SJCRH30 (cell line): Measurements from ENCODE around the gene MT1X. TPM values are rescaled to one million over a fixed set of nuclear protein-coding genes. Genes with fewer than 3 reads are reported as not detected.
"Not testable (repeated sequence)": the region's sequence is repeated elsewhere in the genome, so short reads cannot be mapped to it uniquely, and the experiment has no call there.

Source experiments
- DNase-seq, 2 experiments: peaks; one replicate each; pipeline ENCODE4 v3.0.0-alpha.2; 2015 to 2020
- H3K27ac ChIP-seq: fragments of 250-450 bp; sonication (Bioruptor Pico); 2 replicates; pipeline ENCODE4 v1.5.1; 2020; ENCODE audit warnings: mild to moderate bottlenecking, moderate library complexity
- H3K27me3 ChIP-seq: fragments of 250-450 bp; sonication (Bioruptor Pico); 2 replicates; pipeline ENCODE4 v1.5.1; 2020; ENCODE audit warnings: mild to moderate bottlenecking, moderate library complexity
- H3K36me3 ChIP-seq: fragments of 250-450 bp; sonication (Bioruptor Pico); 2 replicates; pipeline ENCODE4 v1.5.1; 2020; ENCODE audit warnings: mild to moderate bottlenecking, moderate library complexity
- H3K4me1 ChIP-seq: fragments of 250-450 bp; sonication (Bioruptor Pico); 2 replicates; pipeline ENCODE4 v1.5.1; 2020; ENCODE audit warnings: mild to moderate bottlenecking, moderate library complexity
- H3K4me3 ChIP-seq: fragments of 250-450 bp; sonication (Bioruptor Pico); 2 replicates; pipeline ENCODE4 v1.5.1; 2020; ENCODE audit warnings: mild to moderate bottlenecking, moderate library complexity
- H3K9me3 ChIP-seq: fragments of 250-450 bp; sonication (Bioruptor Pico); replicated peaks from 2 replicates; pipeline ENCODE4 v1.5.1; 2020; ENCODE audit warnings: mild to moderate bottlenecking, moderate library complexity
- total RNA-seq: library from RNA; depleted of rRNA; stranded (reverse); fragments of >200 nt; shearing (Covaris generic); gene quantifications from 2 replicates; pipeline ENCODE4 v1.2.3, GENCODE V29; 2014

Gene MT1X
- total RNA-seq, 1 experiment from 2014 or later, result 97.1 TPM

GRCh38 chr16:56645838-56646237 is 36.4 kb upstream of the MT1X start:
- Histone ChIP-seq H3K27me3 (peaks cover 25% of the 10 kb centered on the region), H3K9me3 (no peaks in the 10 kb centered on the region), H3K4me1 (no peaks in the 10 kb centered on the region), H3K4me3 (no peak overlapping the region), H3K27ac (no peak overlapping the region), H3K36me3 (no peaks in the 10 kb centered on the region; the same call in 1 of the 2 replicates)
- DNase-seq, result no peak

DNA sequence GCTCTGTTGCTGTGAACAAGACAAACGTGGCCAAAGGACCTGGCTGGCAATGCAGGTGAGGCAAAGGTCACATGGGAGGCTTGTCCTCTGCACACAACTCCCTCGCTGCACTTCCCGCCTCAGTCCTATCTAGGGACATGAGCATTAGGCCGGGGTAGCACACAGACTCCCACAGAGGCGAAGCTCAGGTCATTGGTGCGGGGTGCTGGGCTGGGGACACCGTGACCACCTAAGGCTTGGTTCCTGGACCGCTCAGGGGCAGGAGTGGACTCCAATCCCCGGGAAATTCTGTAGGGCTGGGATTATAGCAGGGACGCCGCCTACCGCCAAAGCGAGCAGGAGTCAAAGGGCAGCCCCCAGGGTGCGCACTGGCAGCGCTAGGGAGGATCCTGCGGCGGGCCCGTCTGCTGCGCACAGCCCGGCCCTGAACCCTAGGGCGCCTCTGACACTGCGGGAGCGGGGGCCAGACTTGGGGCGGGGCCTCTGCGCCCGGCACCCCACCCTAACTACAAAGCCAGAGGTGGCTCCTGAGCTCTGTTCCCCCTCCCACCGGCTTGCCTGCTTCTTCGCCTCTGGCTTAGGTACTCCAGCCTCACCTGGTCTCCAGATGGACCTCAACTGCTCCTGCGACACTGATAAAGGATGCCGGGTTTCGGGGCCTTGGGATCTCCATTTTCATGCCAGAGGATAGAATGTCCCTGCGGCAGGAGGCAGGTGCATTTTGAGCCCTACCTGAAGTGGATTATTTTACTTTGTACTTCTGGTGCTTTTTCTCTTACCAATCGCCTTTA is 34.4 kb upstream of the MT1X start:
- DNase-seq, result no peak
- no peak overlapping the region for H3K27ac ChIP-seq
- H3K27me3 ChIP-seq, result peaks cover 42% of the 10 kb centered on the region

GRCh38 chr16:56649271-56649670 is 33.0 kb upstream of the MT1X start:
- Histone ChIP-seq H3K4me3 (no peak overlapping the region), H3K4me1 (no peaks in the 10 kb centered on the region), H3K27me3 (peaks cover 50% of the 10 kb centered on the region), H3K36me3 (no peaks in the 10 kb centered on the region; the same call in 1 of the 2 replicates), H3K27ac (no peak overlapping the region), H3K9me3 (no peaks in the 10 kb centered on the region)
- no peak for DNase-seq

More for the DNA sequence above, 34.4 kb upstream of the MT1X start:
- no peaks in the 10 kb centered on the region for H3K4me1 ChIP-seq
- H3K9me3 ChIP-seq, result no peaks in the 10 kb centered on the region
- H3K4me3 ChIP-seq, result no peak overlapping the region
- no peaks in the 10 kb centered on the region; the same call in 1 of the 2 replicates for H3K36me3 ChIP-seq

- no peaks in the 10 kb centered on the region for H3K9me3 ChIP-seq
- H3K27ac ChIP-seq, result no peak overlapping the region
- H3K36me3 ChIP-seq, result no peaks in the 10 kb centered on the region; the same call in 1 of the 2 replicates
- H3K4me1 ChIP-seq, result no peaks in the 10 kb centered on the region
- peaks cover 52% of the 10 kb centered on the region for H3K27me3 ChIP-seq
- H3K4me3 ChIP-seq, result no peak overlapping the region
- DNase-seq, result no peak
Measured at GRCh38 chr16:56649820-56650219, 32.5 kb upstream of the MT1X start.

GRCh38 chr16:56651586-56651985 is 30.7 kb upstream of the MT1X start, which contains the start of gene MT1B:
Gene MT1B (plus strand): TSS chr16:56651886. CDS start chr16:56651954, 68 bp downstream.
- H3K36me3 ChIP-seq, result no peaks in the 10 kb centered on the region; the same call in 1 of the 2 replicates
- H3K4me1 ChIP-seq, result no peaks in the 10 kb centered on the region
- peaks cover 46% of the 10 kb centered on the region for H3K27me3 ChIP-seq
- H3K27ac ChIP-seq, result no peak within 1 kb of the TSS
- no peak for DNase-seq
- no peak within 1 kb of the TSS for H3K4me3 ChIP-seq
- H3K9me3 ChIP-seq, result no peaks in the 10 kb centered on the region

- Histone ChIP-seq H3K4me3 (no peak overlapping the region), H3K4me1 (no peaks in the 10 kb centered on the region), H3K36me3 (no peaks in the 10 kb centered on the region; the same call in 1 of the 2 replicates), H3K9me3 (no peaks in the 10 kb centered on the region), H3K27me3 (peaks cover 36% of the 10 kb centered on the region), H3K27ac (no peak overlapping the region)
- DNase-seq, result no peak
Measured at GRCh38 chr16:56652600-56652999, 29.7 kb upstream of the MT1X start.

- Histone ChIP-seq H3K4me3 (no peak overlapping the region), H3K27me3 (peaks cover 36% of the 10 kb centered on the region), H3K9me3 (no peaks in the 10 kb centered on the region), H3K4me1 (no peaks in the 10 kb centered on the region), H3K27ac (no peak overlapping the region), H3K36me3 (no peaks in the 10 kb centered on the region; the same call in 1 of the 2 replicates)
- DNase-seq, result no peak
Measured at GRCh38 chr16:56653218-56653617, 29.1 kb upstream of the MT1X start.

- no peak for DNase-seq
- H3K27ac ChIP-seq, result no peak within 1 kb of the TSS
- H3K9me3 ChIP-seq, result no peaks in the 10 kb centered on the region
- H3K4me3 ChIP-seq, result no peak within 1 kb of the TSS
- H3K36me3 ChIP-seq, result no peaks in the 10 kb centered on the region
- peaks cover 31% of the 10 kb centered on the region for H3K27me3 ChIP-seq
- H3K4me1 ChIP-seq, result no peaks in the 10 kb centered on the region
Measured at GRCh38 chr16:56657555-56658326, 24.5 kb upstream of the MT1X start, which contains the start of gene MT1F. Gene MT1F (plus strand): TSS chr16:56657959. CDS start chr16:56658059, 100 bp downstream.

DNA sequence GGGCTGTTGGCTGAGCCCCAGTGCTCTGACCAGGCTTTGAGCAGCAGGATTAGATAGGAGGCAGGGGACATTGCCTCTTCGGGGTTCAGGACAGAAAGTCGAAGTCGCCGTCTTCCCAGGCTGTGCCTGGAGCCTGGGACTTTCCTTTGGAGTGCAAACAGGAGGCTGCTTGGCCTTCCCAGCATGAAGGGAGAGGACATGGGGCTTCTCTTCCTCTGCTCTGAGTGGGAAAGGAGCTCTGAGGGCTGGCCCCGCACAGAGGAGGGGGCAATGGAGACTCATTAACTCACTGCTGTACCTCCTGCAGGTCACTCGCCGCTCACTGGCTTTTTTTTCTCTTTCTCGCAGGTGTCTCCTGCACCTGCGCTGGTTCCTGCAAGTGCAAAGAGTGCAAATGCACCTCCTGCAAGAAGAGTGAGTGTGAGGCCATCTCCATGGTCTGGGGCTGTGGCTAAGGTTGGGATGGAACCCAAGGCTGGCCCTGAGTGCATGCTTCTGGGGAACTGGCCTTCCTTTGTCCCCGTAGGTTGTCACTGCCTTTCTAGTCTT is 23.9 kb upstream of the MT1X start:
- Histone ChIP-seq H3K9me3 (no peaks in the 10 kb centered on the region), H3K36me3 (no peaks in the 10 kb centered on the region), H3K4me1 (no peaks in the 10 kb centered on the region), H3K4me3 (no peak overlapping the region), H3K27me3 (peaks cover 25% of the 10 kb centered on the region), H3K27ac (no peak overlapping the region)
- DNase-seq, result no peak

DNA sequence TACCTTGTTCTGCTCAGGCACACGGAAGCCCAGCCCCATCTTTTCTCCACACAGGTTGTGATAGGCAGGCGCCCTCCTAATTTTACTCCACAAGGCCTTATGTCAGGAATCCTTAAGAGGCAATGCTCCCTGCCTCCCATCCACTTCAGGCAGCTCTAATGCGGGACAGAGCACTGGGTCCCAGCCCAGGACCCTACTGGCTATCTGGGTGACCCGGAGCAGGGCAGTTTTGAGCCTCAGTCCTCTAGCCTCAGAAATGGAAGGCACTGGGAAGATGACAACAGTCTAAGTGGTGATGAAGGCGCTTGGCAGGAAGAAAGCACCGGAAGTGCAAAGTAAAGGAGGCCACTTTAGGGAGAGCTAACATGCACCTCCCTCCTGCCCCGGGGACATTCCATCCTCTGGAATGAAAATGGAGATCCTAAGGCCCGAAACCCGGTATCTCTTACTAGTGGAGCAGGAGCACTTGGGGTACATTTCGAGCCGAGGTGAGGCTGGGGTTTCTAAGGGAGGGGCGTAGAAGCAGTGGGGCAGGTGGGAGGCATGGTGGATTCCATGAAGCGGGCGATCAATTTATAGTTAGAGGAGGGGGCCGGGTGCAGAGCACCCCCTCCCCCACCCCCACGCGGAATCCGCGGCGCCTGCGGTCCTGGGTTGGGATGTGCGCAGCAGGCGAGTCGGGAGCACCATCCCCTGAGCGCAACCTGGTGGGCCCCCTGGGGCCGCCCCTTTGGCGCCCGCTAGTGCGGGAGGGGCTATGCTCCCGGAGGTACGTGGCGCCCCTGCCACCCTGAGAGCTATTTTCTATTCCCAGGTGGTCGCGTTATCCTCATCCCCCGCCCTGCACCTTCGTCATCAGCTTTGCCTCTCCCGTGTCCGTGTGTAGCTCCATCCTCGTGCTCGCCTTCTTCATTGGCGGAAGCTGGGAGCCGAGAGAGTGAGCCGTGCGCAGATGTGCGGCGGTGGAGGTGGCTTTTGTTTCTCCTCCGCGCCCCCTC is 19.6 kb upstream of the MT1X start:
- Histone ChIP-seq H3K27ac (no peak overlapping the region), H3K4me1 (no peaks in the 10 kb centered on the region), H3K36me3 (no peaks in the 10 kb centered on the region), H3K4me3 (no peak overlapping the region), H3K27me3 (peaks cover 23% of the 10 kb centered on the region), H3K9me3 (no peaks in the 10 kb centered on the region)
- DNase-seq, result no peak

GRCh38 chr16:56664506-56664905 is 17.8 kb upstream of the MT1X start:
- H3K4me3 ChIP-seq, result no peak overlapping the region
- no peak overlapping the region for H3K27ac ChIP-seq
- H3K27me3 ChIP-seq, result peaks cover 29% of the 10 kb centered on the region
- no peaks in the 10 kb centered on the region for H3K9me3 ChIP-seq
- H3K4me1 ChIP-seq, result no peaks in the 10 kb centered on the region
- DNase-seq, result no peak
- no peaks in the 10 kb centered on the region for H3K36me3 ChIP-seq

- peaks cover 37% of the 10 kb centered on the region for H3K27me3 ChIP-seq
- H3K4me3 ChIP-seq, H3K27ac ChIP-seq, H3K9me3 ChIP-seq, DNase-seq, H3K36me3 ChIP-seq, H3K4me1 ChIP-seq: not testable (repeated sequence)
Measured at GRCh38 chr16:56665286-56666261, 16.7 kb upstream of the MT1X start.
